HG03060 (cell line): Measurements from ENCODE around the gene E2F2.

Experiments used
- ATAC-seq: cut with Tn5 transposase; IDR thresholded peaks from one replicate; pipeline ENCODE4 v1.9.1; 2021; ENCODE audit warnings: low read depth, moderate number of reproducible peaks; ENCODE audit not compliant: unreplicated experiment

E2F2 gene

DNA sequence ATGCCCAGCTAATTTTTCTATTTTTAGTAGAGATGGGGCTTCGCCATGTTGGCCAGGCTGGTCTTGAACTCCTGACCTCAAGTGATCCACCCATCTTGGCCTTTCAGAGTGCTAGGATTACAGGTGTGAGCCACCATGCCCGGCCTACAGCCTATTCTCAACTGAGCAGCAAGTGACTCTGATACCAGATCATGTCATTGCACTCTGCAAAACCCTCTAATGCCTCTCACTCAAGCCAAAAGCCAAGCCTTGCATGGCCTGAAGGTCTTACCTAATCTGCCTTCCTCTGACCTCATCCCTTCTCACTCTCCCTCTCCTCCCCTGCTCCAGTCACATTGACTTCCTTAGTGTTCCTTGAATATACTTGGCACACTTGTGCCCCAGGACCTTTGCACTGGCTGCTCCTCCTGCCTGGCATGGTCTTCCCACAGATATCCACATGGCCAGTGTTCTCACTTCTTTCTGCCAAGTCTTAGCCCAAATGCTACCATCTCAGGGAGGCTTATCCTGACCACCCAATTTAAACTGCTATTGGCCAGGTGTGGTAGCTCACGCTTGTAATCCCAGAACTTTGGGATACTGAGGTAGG lies 38.8 kb downstream of the E2F2 start:
- ATAC-seq, result no peak

GRCh38 chr1:23489842-23490241 lies 41.2 kb downstream of the E2F2 start:
- ATAC-seq, result no peak

DNA sequence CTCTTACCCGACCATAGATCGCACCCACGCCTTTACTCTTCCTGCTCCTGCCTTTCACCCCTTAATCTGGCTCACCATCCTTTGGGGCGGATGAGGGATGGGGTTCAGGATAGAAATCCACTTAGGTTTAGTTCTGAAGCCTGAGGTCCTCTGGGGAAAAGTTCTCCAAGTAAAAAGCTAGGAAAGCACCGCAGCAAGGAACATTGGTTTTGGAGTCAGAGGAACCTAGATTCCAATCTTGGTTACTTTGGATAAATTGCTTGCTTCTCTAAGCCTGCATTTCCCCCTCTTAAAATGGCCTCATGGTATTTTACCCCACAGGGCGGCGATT lies 46.1 kb downstream of the E2F2 start:
- ATAC-seq, result no peak

- no peak for ATAC-seq
Measured at GRCh38 chr1:23484253-23485001, 46.6 kb downstream of the E2F2 start.

GRCh38 chr1:23483321-23484252 lies 47.4 kb downstream of the E2F2 start, which contains the start of gene ASAP3:
Gene ASAP3 (minus strand): TSS chr1:23484179. CDS start chr1:23484133, 46 bp downstream.
- ATAC-seq, result no peak

- no peak for ATAC-seq
Measured at GRCh38 chr1:23481904-23482303, 49.1 kb downstream of the E2F2 start.

- ATAC-seq, result no peak
Measured at GRCh38 chr1:23481026-23481597, 49.9 kb downstream of the E2F2 start.

DNA sequence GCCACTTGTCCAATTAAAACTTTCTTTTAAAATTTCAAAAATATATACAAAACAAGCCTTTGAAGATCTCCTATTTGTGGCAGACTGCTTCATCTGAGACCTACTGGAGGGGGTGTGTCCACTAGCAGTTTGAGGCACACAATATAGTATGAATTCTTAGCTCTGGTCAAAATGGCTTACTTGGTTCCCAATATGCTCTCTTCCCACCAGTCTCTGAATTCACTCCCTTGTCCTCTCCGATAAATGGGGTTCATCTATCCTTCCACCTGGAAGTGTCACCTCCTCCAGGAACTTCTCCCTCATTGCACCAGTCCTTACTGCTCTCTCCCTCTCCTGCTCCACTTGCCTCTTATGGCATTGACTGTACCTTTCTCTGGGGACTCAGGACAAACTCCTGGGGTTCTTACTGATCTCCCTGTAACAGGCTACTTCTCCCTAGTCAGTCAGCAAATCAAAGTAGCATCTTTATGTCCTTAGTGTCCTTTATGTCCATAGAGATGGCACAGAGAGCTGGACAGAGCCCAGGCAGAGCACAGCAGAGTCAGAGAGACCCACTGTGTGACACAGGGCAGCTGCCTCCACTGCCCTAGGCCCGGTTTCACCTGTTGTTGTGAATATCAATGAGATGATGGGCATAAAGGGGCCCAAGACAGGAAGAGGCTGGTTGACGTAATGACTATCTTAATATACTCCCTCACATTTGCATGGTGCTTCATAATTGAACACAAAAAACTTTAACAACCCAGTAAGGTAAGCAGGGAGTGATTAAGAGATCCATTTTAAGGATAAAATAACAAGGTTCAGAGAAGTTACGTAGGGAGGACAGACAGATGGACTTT lies 50.6 kb downstream of the E2F2 start:
- no peak for ATAC-seq

DNA sequence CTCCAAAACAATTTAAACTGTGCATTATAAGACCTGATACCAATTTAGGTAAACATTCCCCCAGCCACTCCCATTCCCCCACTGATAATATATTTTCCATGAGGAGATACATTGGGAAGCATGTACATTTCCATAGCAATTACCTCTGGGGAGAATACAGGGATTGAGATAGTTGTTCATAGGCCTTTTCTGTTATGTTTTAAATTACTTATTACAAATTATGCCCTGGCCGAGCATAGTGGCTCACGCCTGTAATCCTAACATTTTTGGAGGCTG lies 51.4 kb downstream of the E2F2 start:
- no peak for ATAC-seq

- no peak for ATAC-seq
Measured at GRCh38 chr1:23478896-23479665, 52.0 kb downstream of the E2F2 start.

DNA sequence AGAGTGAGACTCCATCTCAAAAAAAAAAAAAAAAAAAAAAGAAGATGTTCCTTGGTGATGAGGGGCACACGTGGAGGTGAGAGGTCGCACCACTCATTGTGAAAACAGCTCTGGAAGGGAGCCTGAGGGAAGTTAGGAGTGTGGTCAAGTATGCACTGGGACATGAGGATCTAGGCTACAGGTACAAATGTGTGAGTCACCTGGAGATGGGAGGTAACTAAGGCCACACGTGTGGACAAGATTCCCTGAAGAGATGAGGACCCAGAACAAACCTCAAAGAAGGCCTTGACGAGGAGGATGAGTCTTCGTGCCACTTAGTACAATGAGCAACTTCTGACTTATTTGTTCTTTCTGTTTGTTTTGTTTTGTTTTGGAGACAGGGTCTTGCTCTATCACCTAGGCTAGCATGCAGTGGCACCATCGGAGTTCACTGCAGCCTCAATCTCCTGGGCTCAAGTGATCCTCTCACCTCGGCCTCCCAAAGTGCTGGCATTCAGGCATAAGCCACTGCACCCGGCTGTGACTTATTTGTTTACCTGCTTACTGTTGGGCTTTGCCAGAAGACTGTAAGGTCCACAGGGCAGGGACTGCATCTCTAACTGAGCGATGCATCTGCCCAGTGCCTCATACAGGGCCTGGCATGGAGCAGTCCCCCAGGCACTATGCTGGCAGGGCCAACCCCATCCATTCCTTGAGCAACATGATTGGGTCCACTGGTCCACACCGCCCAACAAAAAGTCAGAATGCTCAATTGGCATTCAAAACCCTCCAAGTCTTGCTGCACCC lies 53.5 kb downstream of the E2F2 start:
- ATAC-seq, result no peak

GRCh38 chr1:23475641-23476040 lies 55.4 kb downstream of the E2F2 start:
- no peak for ATAC-seq

DNA sequence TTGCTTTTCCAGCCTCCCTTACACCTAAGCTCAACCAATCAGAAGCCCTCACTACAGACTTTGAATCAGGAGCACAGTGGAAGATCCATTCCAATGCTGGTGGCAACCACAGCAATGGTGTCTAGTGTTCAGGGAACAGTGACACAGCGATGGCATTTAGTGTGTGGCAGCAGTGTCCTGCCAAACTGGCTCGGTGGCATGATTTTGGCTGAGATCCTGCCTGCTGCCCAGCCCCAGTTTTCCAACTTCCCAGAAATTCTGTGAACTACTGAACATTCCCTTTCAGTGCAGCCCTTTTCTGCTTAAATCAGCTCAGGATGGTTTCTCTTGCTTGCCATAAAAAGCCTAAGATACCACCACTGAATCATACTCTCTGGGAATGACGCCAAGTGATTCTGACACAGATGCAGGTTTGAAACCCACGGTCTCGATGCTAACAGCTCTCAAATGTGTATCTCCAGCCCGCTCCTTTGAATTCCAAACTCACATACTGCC lies 55.9 kb downstream of the E2F2 start:
- no peak for ATAC-seq

- no peak for ATAC-seq
Measured at GRCh38 chr1:23473037-23473800, 57.8 kb downstream of the E2F2 start.

GRCh38 chr1:23472351-23473036 lies 58.5 kb downstream of the E2F2 start:
- ATAC-seq, result no peak

GRCh38 chr1:23471473-23472075 lies 59.5 kb downstream of the E2F2 start:
- no peak for ATAC-seq
